Duodenal mucosa (tissue), 2 donors: Measurements from ENCODE around the gene TP53I11.
A peak's percentile ranks its signal among the peaks of the same experiment; 100 is the strongest.

Experiments used
- H3K27ac ChIP-seq: one replicate; pipeline ENCODE4 v1.7.0; 2013; ENCODE audit warnings: low read depth, low read length
- H3K27me3 ChIP-seq, 2 donors: one replicate each; pipeline ENCODE4 v1.7.0; 2013; ENCODE audit warnings: low read length in 2 of 2, control low read depth in 1 of 2; ENCODE audit not compliant: insufficient read depth in 2 of 2, control insufficient read depth in 1 of 2
- H3K36me3 ChIP-seq, 2 donors: one replicate each; pipeline ENCODE4 v1.7.0; 2013; ENCODE audit warnings: low read length in 2 of 2, control low read depth in 1 of 2; ENCODE audit not compliant: insufficient read depth in 2 of 2, control insufficient read depth in 1 of 2
- H3K4me1 ChIP-seq, 2 donors: one replicate each; pipeline ENCODE4 v1.7.0; 2013; ENCODE audit warnings: low read length in 2 of 2, control low read depth in 1 of 2; ENCODE audit not compliant: insufficient read depth in 2 of 2, control insufficient read depth in 1 of 2
- H3K4me3 ChIP-seq, 2 donors: one replicate each; pipeline ENCODE4 v1.7.0; 2013; ENCODE audit warnings: low read length in 2 of 2, low read depth in 1 of 2
- H3K9ac ChIP-seq, 2 donors: one replicate each; pipeline ENCODE4 v1.7.0; 2013; ENCODE audit warnings: low read length in 2 of 2, low read depth in 1 of 2
- H3K9me3 ChIP-seq, 2 donors: one replicate each; pipeline ENCODE4 v1.7.0; 2013; ENCODE audit warnings: low read length in 2 of 2, control low read depth in 1 of 2; ENCODE audit not compliant: control insufficient read depth in 1 of 2

The TP53I11 gene

GRCh38 chr11:44959064-44959463 lies 8.4 kb upstream of the TP53I11 start:
- Histone ChIP-seq H3K9me3 (no peaks in the 10 kb centered on the region), H3K4me3 (no peak overlapping the region), H3K27me3 (no peaks in the 10 kb centered on the region), H3K9ac (no peak overlapping the region), H3K4me1 (peaks cover 41 to 51% of the 10 kb centered on the region in 2 donors), H3K27ac (no peak overlapping the region), H3K36me3 (no peaks in the 10 kb centered on the region)

- Histone ChIP-seq H3K4me1 (peaks cover 44 to 58% of the 10 kb centered on the region in 2 donors), H3K36me3 (no peaks in the 10 kb centered on the region), H3K27ac (no peak overlapping the region), H3K4me3 (no peak overlapping the region), H3K9me3 (no peaks in the 10 kb centered on the region), H3K27me3 (no peaks in the 10 kb centered on the region), H3K9ac (no peak overlapping the region)
These were observed 7.3 kb upstream of the TP53I11 start for GRCh38 chr11:44957776-44958564.

GRCh38 chr11:44957040-44957515 lies 6.4 kb upstream of the TP53I11 start:
- H3K4me1 ChIP-seq = peaks cover 52 to 67% of the 10 kb centered on the region in 2 donors
- no peaks in the 10 kb centered on the region for H3K36me3 ChIP-seq
- H3K4me3 ChIP-seq = no peak overlapping the region
- H3K9ac ChIP-seq = peak overlapping the region in 1 of 2 donors; percentile 7
- no peak overlapping the region for H3K27ac ChIP-seq
- no peaks in the 10 kb centered on the region for H3K27me3 ChIP-seq
- H3K9me3 ChIP-seq = no peaks in the 10 kb centered on the region

- Histone ChIP-seq H3K4me3 (peak overlapping the region in 1 of 2 donors; percentile 0), H3K9ac (no peak overlapping the region), H3K9me3 (no peaks in the 10 kb centered on the region), H3K27ac (no peak overlapping the region), H3K36me3 (no peaks in the 10 kb centered on the region), H3K4me1 (peaks cover 60 to 70% of the 10 kb centered on the region in 2 donors), H3K27me3 (no peaks in the 10 kb centered on the region)
These were observed 4.5 kb upstream of the TP53I11 start for GRCh38 chr11:44955015-44955738.

- Histone ChIP-seq H3K4me3 (peak overlapping the region in 1 of 2 donors; percentile 0), H3K4me1 (peaks cover 58 to 69% of the 10 kb centered on the region in 2 donors), H3K36me3 (no peaks in the 10 kb centered on the region), H3K27me3 (no peaks in the 10 kb centered on the region), H3K27ac (no peak overlapping the region), H3K9ac (no peak overlapping the region), H3K9me3 (no peaks in the 10 kb centered on the region)
These were observed 3.6 kb upstream of the TP53I11 start for GRCh38 chr11:44954051-44954906.

- Histone ChIP-seq H3K4me3 (no peak overlapping the region), H3K9me3 (no peaks in the 10 kb centered on the region), H3K27ac (no peak overlapping the region), H3K9ac (no peak overlapping the region), H3K27me3 (no peaks in the 10 kb centered on the region), H3K4me1 (peaks cover 50 to 59% of the 10 kb centered on the region in 2 donors), H3K36me3 (no peaks in the 10 kb centered on the region)
These were observed 2.0 kb upstream of the TP53I11 start for GRCh38 chr11:44952500-44953260.

- Histone ChIP-seq H3K27ac (no peak overlapping the region), H3K9me3 (no peaks in the 10 kb centered on the region), H3K4me3 (no peak overlapping the region), H3K36me3 (no peaks in the 10 kb centered on the region), H3K9ac (no peak overlapping the region), H3K27me3 (no peaks in the 10 kb centered on the region), H3K4me1 (peaks cover 48 to 53% of the 10 kb centered on the region in 2 donors)
These were observed 1.4 kb upstream of the TP53I11 start for GRCh38 chr11:44952082-44952481.

- H3K4me3 ChIP-seq = peak overlapping the region; percentile 79 to 86
- no peaks in the 10 kb centered on the region for H3K9me3 ChIP-seq
- no peaks in the 10 kb centered on the region for H3K27me3 ChIP-seq
- H3K9ac ChIP-seq = peak overlapping the region; percentile 73 to 90
- H3K36me3 ChIP-seq = peaks cover 0 to 6% of the 10 kb centered on the region in 2 donors
- H3K4me1 ChIP-seq = peaks cover 35 to 42% of the 10 kb centered on the region in 2 donors
- peak overlapping the region; percentile 64 for H3K27ac ChIP-seq
These were observed 555 bp downstream of the TP53I11 start for GRCh38 chr11:44950031-44950624.
